H1 (cell line): Measurements from ENCODE around the gene LHFPL2. TPM values are rescaled to one million over a fixed set of nuclear protein-coding genes. Genes with fewer than 3 reads are reported as not detected.

Experiments used
- CHD2 ChIP-seq: IDR thresholded peaks from 2 replicates; pipeline ENCODE4 v1.6.1; 2012; ENCODE audit warnings: low read length, improper control_type of control experiment
- CHD7 ChIP-seq: fragments of 300-600 bp; sonication (generic); IDR thresholded peaks from 2 replicates; pipeline ENCODE4 v1.7.1; 2012; ENCODE audit warnings: low read length, moderate library complexity, mild to moderate bottlenecking, inconsistent platforms; ENCODE audit not compliant: insufficient replicate concordance
- POLR2A ChIP-seq, 2 experiments: IDR thresholded peaks; 1 replicate in 1 of 2; 2 replicates in 1 of 2; pipeline ENCODE4 v1.6.1; 2011; ENCODE audit warnings: low read depth in 2 of 2, low read length in 2 of 2, mild to moderate bottlenecking in 2 of 2; ENCODE audit errors: control extremely low read depth in 1 of 2
- SAP30 ChIP-seq: fragments of 300-600 bp; sonication (generic); IDR thresholded peaks from 2 replicates; pipeline ENCODE4 v1.7.1; 2012; ENCODE audit warnings: low read length, moderate library complexity, mild to moderate bottlenecking, inconsistent platforms; ENCODE audit not compliant: insufficient read depth, insufficient replicate concordance
- SP2 ChIP-seq: IDR thresholded peaks from 2 replicates; pipeline ENCODE4 v1.6.1; 2012; ENCODE audit warnings: mild to moderate bottlenecking, low read length, inconsistent platforms
- USF2 ChIP-seq: IDR thresholded peaks from 2 replicates; pipeline ENCODE4 v1.6.1; 2011; ENCODE audit warnings: low read length, improper control_type of control experiment
- polyA plus RNA-seq, 7 experiments: library from polyadenylated mRNA; depleted of rRNA in 3 of 7; stranded (reverse) in 5 of 7; unstranded in 2 of 7; fragments of >200 nt in 5 of 7; fragments of 200-250 nt in 2 of 7; gene quantifications; 1 replicate in 5 of 7; 2 replicates in 1 of 7; 4 replicates in 1 of 7; pipeline versions ENCODE4 v1.2.1 to v1.2.3, GENCODE V29; 2011 to 2013; ENCODE audit warnings: missing spikeins in 2 of 7, mixed read lengths in 2 of 7
- total RNA-seq: library from RNA; stranded (reverse); fragmentation: NEBNext Ultra II Directional; extraction: Animal tissue kit (Norgen Biotek cat#: 25700); gene quantifications from 2 replicates; pipeline ENCODE4 v1.2.1, GENCODE V29; 2021

LHFPL2 gene
- total and polyA plus RNA-seq, 2 of the 8 experiments (the other 6 are each of a cell fraction or from before 2014, with no cell fraction given): 9.6 to 43.0 TPM

GRCh38 chr5:78567617-78568016, 81.0 kb downstream of the LHFPL2 start (continued):
- TF ChIP-seq USF2: no peak
- TF ChIP-seq SP2: no peak
- TF ChIP-seq CHD7: no peak
- TF ChIP-seq SAP30: no peak
- no peak for TF ChIP-seq CHD2
- TF ChIP-seq POLR2A (IDR thresholded peaks at IDR 0.05; ENCODE audit: control extremely low read depth in 1 of 2, low read depth in 2 of 2, low read length in 2 of 2): no peak
- TF ChIP-seq, all 59 proteins: peak for 0
